ENCODE results near the gene CDK12.

DNA sequence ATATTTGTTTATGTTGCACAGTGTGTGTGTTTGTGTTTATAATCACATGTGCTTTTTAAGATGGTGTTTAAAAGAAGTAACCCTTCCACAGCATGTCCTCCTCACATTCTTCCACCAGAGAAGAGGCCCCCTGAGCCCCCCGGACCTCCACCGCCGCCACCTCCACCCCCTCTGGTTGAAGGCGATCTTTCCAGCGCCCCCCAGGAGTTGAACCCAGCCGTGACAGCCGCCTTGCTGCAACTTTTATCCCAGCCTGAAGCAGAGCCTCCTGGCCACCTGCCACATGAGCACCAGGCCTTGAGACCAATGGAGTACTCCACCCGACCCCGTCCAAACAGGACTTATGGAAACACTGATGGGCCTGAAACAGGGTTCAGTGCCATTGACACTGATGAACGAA, 69.2 kb downstream of the CDK12 start:
- TF ChIP-seq ZNF274 (IDR thresholded peaks at IDR 0.05; ENCODE audit: low read depth, low read length), result no peak
- no peak for TF ChIP-seq SUZ12 (IDR thresholded peaks at IDR 0.05; ENCODE audit: extremely low read depth, insufficient read depth, insufficient read length)
- no peak for TF ChIP-seq YY1 (IDR thresholded peaks at IDR 0.05; ENCODE audit: insufficient read depth, insufficient read length)

Measured in NT2/D1 (cell line).